ENCODE data around the gene MYCBPAP.
A peak's percentile ranks its signal among the peaks of the same experiment; 100 is the strongest.
"Not testable (repeated sequence)": the region's sequence is repeated elsewhere in the genome, so short reads cannot be mapped to it uniquely, and the experiment has no call there.

MYCBPAP gene

GRCh38 chr17:50466371-50467113, 41.7 kb upstream of the MYCBPAP start:
- Histone ChIP-seq H3K9me3 (ENCODE audit: control insufficient read depth, low read depth, low read length) (no peaks in the 10 kb centered on the region), H3K4me3 (ENCODE audit: low read length) (no peak overlapping the region), H3K27ac (ENCODE audit: low read length) (no peak overlapping the region), H3K9ac (ENCODE audit: low read length) (no peak overlapping the region), H3K36me3 (ENCODE audit: control insufficient read depth, low read depth, low read length) (no peaks in the 10 kb centered on the region), H3K4me1 (ENCODE audit: control insufficient read depth, low read depth, low read length) (no peaks in the 10 kb centered on the region), H3K27me3 (ENCODE audit: control insufficient read depth, insufficient read depth, low read length) (peaks cover 38% of the 10 kb centered on the region)

GRCh38 chr17:50467114-50467854, 41.0 kb upstream of the MYCBPAP start:
- H3K36me3 ChIP-seq (ENCODE audit: control insufficient read depth, low read depth, low read length) = no peaks in the 10 kb centered on the region
- no peaks in the 10 kb centered on the region for H3K9me3 ChIP-seq (ENCODE audit: control insufficient read depth, low read depth, low read length)
- no peak overlapping the region for H3K27ac ChIP-seq (ENCODE audit: low read length)
- no peaks in the 10 kb centered on the region for H3K4me1 ChIP-seq (ENCODE audit: control insufficient read depth, low read depth, low read length)
- H3K4me3 ChIP-seq (ENCODE audit: low read length) = no peak overlapping the region
- peaks cover 38% of the 10 kb centered on the region for H3K27me3 ChIP-seq (ENCODE audit: control insufficient read depth, insufficient read depth, low read length)
- H3K9ac ChIP-seq (ENCODE audit: low read length) = no peak overlapping the region

GRCh38 chr17:50467855-50468303, 40.4 kb upstream of the MYCBPAP start:
- H3K4me1 ChIP-seq (ENCODE audit: control insufficient read depth, low read depth, low read length) = no peaks in the 10 kb centered on the region
- no peak overlapping the region for H3K4me3 ChIP-seq (ENCODE audit: low read length)
- no peak overlapping the region for H3K27ac ChIP-seq (ENCODE audit: low read length)
- no peak overlapping the region for H3K9ac ChIP-seq (ENCODE audit: low read length)
- H3K36me3 ChIP-seq (ENCODE audit: control insufficient read depth, low read depth, low read length) = no peaks in the 10 kb centered on the region
- peaks cover 38% of the 10 kb centered on the region for H3K27me3 ChIP-seq (ENCODE audit: control insufficient read depth, insufficient read depth, low read length)
- H3K9me3 ChIP-seq (ENCODE audit: control insufficient read depth, low read depth, low read length) = no peaks in the 10 kb centered on the region

GRCh38 chr17:50468304-50469207, 39.7 kb upstream of the MYCBPAP start, which contains the start of gene CHAD:
TSS of gene CHAD (minus strand) at chr17:50468880. CDS start at chr17:50468813, 67 bp downstream.
- H3K9ac ChIP-seq (ENCODE audit: low read length) = no peak within 1 kb of the TSS
- no peaks in the 10 kb centered on the region for H3K9me3 ChIP-seq (ENCODE audit: control insufficient read depth, low read depth, low read length)
- H3K36me3 ChIP-seq (ENCODE audit: control insufficient read depth, low read depth, low read length) = no peaks in the 10 kb centered on the region
- H3K27me3 ChIP-seq (ENCODE audit: control insufficient read depth, insufficient read depth, low read length) = peaks cover 38% of the 10 kb centered on the region
- no peaks in the 10 kb centered on the region for H3K4me1 ChIP-seq (ENCODE audit: control insufficient read depth, low read depth, low read length)
- peak within 1 kb of the TSS; percentile 63 for H3K4me3 ChIP-seq (ENCODE audit: low read length)
- no peak within 1 kb of the TSS for H3K27ac ChIP-seq (ENCODE audit: low read length)

GRCh38 chr17:50469208-50469605, 39.0 kb upstream of the MYCBPAP start:
- no peak overlapping the region for H3K9ac ChIP-seq (ENCODE audit: low read length)
- H3K4me3 ChIP-seq (ENCODE audit: low read length) = peak overlapping the region; percentile 63

GRCh38 chr17:50469671-50470305, 38.5 kb upstream of the MYCBPAP start:
- Histone ChIP-seq H3K36me3 (ENCODE audit: control insufficient read depth, low read depth, low read length) (no peaks in the 10 kb centered on the region), H3K4me3 (ENCODE audit: low read length) (no peak overlapping the region), H3K27ac (ENCODE audit: low read length) (no peak overlapping the region), H3K9me3 (ENCODE audit: control insufficient read depth, low read depth, low read length) (no peaks in the 10 kb centered on the region), H3K9ac (ENCODE audit: low read length) (no peak overlapping the region), H3K27me3 (ENCODE audit: control insufficient read depth, insufficient read depth, low read length) (peaks cover 38% of the 10 kb centered on the region), H3K4me1 (ENCODE audit: control insufficient read depth, low read depth, low read length) (no peaks in the 10 kb centered on the region)

More at GRCh38 chr17:50469208-50469605, 39.0 kb upstream of the MYCBPAP start:
- Histone ChIP-seq H3K27ac (ENCODE audit: low read length) (no peak overlapping the region), H3K27me3 (ENCODE audit: control insufficient read depth, insufficient read depth, low read length) (peaks cover 38% of the 10 kb centered on the region), H3K9me3 (ENCODE audit: control insufficient read depth, low read depth, low read length) (no peaks in the 10 kb centered on the region), H3K36me3 (ENCODE audit: control insufficient read depth, low read depth, low read length) (no peaks in the 10 kb centered on the region), H3K4me1 (ENCODE audit: control insufficient read depth, low read depth, low read length) (no peaks in the 10 kb centered on the region)

GRCh38 chr17:50470426-50470825, 37.8 kb upstream of the MYCBPAP start:
- Histone ChIP-seq H3K9me3 (ENCODE audit: control insufficient read depth, low read depth, low read length) (no peaks in the 10 kb centered on the region), H3K27me3 (ENCODE audit: control insufficient read depth, insufficient read depth, low read length) (peaks cover 43% of the 10 kb centered on the region), H3K27ac (ENCODE audit: low read length) (no peak overlapping the region), H3K4me1 (ENCODE audit: control insufficient read depth, low read depth, low read length) (no peaks in the 10 kb centered on the region), H3K36me3 (ENCODE audit: control insufficient read depth, low read depth, low read length) (no peaks in the 10 kb centered on the region), H3K4me3 (ENCODE audit: low read length) (no peak overlapping the region), H3K9ac (ENCODE audit: low read length) (no peak overlapping the region)

GRCh38 chr17:50471009-50471905, 37.0 kb upstream of the MYCBPAP start:
- no peak overlapping the region for H3K27ac ChIP-seq (ENCODE audit: low read length)
- no peaks in the 10 kb centered on the region for H3K36me3 ChIP-seq (ENCODE audit: control insufficient read depth, low read depth, low read length)
- H3K4me3 ChIP-seq (ENCODE audit: low read length) = no peak overlapping the region
- H3K9me3 ChIP-seq (ENCODE audit: control insufficient read depth, low read depth, low read length) = no peaks in the 10 kb centered on the region
- H3K4me1 ChIP-seq (ENCODE audit: control insufficient read depth, low read depth, low read length) = no peaks in the 10 kb centered on the region
- peaks cover 48% of the 10 kb centered on the region for H3K27me3 ChIP-seq (ENCODE audit: control insufficient read depth, insufficient read depth, low read length)
- no peak overlapping the region for H3K9ac ChIP-seq (ENCODE audit: low read length)

GRCh38 chr17:50472286-50472685, 36.0 kb upstream of the MYCBPAP start:
- no peak overlapping the region for H3K9ac ChIP-seq (ENCODE audit: low read length)
- no peak overlapping the region for H3K27ac ChIP-seq (ENCODE audit: low read length)
- H3K9me3 ChIP-seq (ENCODE audit: control insufficient read depth, low read depth, low read length) = no peaks in the 10 kb centered on the region
- peaks cover 52% of the 10 kb centered on the region for H3K27me3 ChIP-seq (ENCODE audit: control insufficient read depth, insufficient read depth, low read length)
- H3K4me3 ChIP-seq (ENCODE audit: low read length) = no peak overlapping the region
- no peaks in the 10 kb centered on the region for H3K4me1 ChIP-seq (ENCODE audit: control insufficient read depth, low read depth, low read length)
- H3K36me3 ChIP-seq (ENCODE audit: control insufficient read depth, low read depth, low read length) = no peaks in the 10 kb centered on the region

GRCh38 chr17:50472761-50473161, 35.5 kb upstream of the MYCBPAP start:
- not testable (repeated sequence) for H3K36me3 ChIP-seq (ENCODE audit: control insufficient read depth, low read depth, low read length); H3K4me3 ChIP-seq (ENCODE audit: low read length); H3K9me3 ChIP-seq (ENCODE audit: control insufficient read depth, low read depth, low read length); H3K4me1 ChIP-seq (ENCODE audit: control insufficient read depth, low read depth, low read length); H3K27ac ChIP-seq (ENCODE audit: low read length); H3K9ac ChIP-seq (ENCODE audit: low read length)
- peaks cover 52% of the 10 kb centered on the region for H3K27me3 ChIP-seq (ENCODE audit: control insufficient read depth, insufficient read depth, low read length)
